HG03095 (cell line): Measurements from ENCODE around the gene MYOCD.
"Not testable (repeated sequence)": the region's sequence is repeated elsewhere in the genome, so short reads cannot be mapped to it uniquely, and the experiment has no call there.

Experiments
- ATAC-seq: cut with Tn5 transposase; IDR thresholded peaks from one replicate; pipeline ENCODE4 v1.9.1; 2021; ENCODE audit warnings: moderate library complexity; ENCODE audit not compliant: unreplicated experiment

MYOCD gene, protein sequence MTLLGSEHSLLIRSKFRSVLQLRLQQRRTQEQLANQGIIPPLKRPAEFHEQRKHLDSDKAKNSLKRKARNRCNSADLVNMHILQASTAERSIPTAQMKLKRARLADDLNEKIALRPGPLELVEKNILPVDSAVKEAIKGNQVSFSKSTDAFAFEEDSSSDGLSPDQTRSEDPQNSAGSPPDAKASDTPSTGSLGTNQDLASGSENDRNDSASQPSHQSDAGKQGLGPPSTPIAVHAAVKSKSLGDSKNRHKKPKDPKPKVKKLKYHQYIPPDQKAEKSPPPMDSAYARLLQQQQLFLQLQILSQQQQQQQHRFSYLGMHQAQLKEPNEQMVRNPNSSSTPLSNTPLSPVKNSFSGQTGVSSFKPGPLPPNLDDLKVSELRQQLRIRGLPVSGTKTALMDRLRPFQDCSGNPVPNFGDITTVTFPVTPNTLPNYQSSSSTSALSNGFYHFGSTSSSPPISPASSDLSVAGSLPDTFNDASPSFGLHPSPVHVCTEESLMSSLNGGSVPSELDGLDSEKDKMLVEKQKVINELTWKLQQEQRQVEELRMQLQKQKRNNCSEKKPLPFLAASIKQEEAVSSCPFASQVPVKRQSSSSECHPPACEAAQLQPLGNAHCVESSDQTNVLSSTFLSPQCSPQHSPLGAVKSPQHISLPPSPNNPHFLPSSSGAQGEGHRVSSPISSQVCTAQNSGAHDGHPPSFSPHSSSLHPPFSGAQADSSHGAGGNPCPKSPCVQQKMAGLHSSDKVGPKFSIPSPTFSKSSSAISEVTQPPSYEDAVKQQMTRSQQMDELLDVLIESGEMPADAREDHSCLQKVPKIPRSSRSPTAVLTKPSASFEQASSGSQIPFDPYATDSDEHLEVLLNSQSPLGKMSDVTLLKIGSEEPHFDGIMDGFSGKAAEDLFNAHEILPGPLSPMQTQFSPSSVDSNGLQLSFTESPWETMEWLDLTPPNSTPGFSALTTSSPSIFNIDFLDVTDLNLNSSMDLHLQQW

DNA sequence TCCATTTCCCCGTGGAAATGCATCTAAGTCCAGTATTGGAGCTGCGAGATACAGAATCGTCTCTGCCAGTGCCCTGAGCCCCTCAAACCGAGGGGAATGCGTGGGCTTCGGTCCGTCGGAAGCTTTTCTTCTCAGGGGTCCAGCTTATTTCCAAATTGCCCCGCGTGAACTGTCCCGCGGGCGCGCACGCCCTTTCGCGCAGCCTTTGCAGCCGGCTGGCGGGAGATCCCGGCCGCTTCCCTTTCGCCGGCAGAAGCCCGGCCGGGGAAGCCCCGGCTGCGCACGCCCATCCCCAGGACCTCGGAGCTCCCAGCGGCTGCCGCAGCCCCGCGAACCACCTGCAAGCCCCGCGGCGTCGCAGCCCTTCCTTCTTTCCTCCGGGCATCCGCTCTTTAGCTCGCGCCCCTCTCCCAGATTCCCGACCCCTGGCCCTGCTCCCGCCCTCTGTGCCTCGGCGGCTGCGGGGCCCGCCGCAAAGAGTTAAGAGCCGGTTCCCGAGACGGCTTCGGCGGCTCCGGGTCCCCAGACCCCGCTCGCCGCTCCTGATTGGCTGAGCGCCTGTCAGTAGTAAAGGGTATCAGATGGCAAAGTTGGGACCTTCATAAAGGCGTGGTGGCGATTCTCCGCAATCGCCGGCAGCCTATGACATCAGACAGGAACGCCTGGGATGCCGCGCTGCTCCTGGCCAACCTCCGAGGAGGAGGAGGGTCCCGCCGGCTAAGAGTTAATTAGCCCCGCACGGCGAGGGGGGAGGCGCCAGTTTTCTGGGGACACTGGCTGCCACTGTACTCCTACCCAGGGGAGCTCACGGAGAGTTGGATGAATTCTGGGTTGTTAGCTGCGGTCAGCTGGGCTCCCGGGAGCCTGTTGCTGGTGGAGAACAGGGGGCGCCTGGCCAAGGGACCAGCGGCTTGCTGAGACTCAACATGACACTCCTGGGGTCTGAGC is at the start of gene MYOCD:
TSS of gene MYOCD (plus strand) at position 628 of the 948 bp plus-strand sequence. CDS start at position 927, 299 bp downstream.
- ATAC-seq = no peak

GRCh38 chr17:12616161-12616560 is 49.5 kb upstream of the MYOCD start:
- ATAC-seq = no peak

DNA sequence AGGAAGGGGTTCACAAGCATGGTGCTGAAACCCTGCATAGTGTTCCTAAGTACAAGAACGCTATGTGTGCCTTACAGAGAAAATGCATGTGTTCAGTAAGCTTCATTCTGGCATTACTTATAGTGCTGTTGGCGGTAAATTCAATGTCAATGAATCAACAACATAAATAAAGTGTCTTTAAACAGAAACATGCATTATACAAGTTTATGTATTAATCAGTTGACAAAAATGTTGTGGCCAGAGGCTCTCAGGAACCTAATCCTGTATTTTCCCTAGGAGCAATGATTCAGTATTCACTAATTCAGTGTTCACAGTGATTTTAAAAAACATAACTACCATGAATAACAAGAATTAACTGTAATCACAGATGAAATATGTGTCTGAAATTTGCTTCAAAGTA is 47.1 kb upstream of the MYOCD start:
- ATAC-seq = no peak

DNA sequence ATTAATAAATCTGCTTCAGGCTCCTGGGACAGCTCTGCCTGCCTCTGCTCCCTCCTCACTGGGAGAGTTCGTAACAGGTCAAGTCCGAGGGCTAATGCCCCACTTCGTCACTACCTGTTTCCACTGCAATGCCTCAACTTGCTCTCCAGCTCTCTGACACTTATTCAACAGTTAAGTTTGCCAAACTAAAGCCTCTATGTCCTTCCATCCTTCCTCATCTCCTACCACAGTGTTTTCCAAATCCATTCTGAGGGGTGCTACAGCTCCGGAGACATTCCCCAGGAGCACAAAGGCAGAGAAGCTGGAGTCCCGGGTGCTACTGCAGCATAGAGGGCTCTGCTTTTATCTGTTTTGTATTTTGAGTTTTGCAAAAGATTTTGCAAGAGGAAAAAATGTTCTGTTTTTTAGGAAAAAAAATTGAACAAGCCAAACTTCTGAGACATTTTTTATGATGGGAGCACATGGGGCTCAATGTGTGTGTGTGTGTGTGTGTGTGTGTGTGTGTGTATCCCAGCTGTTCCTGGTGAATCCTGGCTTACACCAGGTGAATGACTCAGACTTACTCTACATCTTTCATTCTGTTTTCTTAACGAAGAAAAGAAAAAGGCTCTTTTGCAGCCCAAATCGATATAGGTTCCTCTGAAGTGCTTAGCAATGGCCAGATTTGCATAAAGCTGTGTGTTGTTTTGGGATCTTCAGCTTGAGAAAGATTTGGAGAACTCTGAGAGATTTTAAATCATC is 46.1 kb upstream of the MYOCD start:
- no peak for ATAC-seq

GRCh38 chr17:12620200-12620720 is 45.4 kb upstream of the MYOCD start:
- ATAC-seq = no peak

DNA sequence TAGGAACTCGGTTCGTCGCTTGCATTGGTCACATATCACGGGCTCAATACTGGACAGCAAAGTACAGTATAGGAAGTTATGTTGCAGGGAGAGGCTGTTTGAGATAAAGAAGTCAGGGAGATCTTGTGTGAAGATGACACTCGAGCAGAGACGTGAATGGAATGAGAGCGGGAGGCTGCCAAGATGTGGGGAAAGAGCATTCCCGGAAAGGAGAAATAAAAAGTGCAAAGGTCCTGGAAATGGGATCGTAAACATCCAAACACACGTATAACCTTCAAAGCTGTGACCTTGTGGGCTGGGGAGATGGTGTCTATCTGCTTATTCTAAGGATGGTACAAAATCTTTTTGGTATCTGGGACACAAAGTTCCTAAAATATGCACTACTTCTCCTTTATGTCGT is 43.0 kb upstream of the MYOCD start:
- ATAC-seq = no peak

DNA sequence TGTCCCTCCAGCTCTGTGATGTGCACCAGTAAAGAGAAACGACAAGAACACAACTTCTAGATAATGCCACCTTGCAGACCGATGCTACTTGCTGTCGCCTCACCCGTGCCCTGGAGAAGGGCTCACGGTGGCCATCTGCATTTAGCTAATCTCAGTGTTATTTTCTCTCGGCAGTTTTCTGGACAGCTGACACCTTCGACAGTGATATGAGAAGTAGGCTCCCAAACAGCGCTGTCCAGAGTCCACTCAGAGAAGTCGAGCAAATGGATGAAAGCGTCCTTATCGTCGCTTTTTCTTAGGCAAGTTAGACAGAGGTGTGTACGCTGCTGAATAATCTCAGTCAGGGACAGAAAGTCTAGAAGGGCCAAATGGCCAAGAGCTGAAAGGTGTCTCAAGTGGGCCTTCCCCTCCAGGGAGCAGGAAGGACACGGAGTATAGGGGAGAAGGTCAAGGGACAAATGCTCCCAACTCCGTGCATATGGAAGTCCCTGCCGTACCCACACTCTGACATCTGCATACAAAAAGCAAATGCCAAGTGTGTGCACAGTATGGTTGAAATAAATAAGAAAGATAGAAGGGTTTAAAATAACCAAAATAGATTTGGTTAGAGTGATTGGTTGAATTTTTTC is 42.4 kb upstream of the MYOCD start:
- no peak for ATAC-seq

DNA sequence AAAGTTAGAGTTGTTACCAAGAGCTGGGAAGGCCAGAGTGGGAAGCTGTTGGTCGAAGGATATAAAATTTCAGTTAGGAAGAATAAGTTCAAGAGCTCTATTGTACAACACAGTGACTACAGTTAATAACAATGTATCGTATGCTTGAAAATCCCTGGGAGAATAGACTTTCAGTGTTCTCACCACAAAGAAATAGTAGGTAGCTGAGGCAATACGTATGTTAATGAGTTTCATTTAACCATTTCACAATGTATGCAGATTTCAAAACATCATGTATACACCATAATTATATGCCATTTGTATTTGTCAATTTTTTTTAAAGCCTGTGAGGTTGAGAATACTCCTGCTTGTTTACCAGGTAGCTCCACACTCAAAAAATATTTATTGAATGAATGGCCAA is 41.5 kb upstream of the MYOCD start:
- no peak for ATAC-seq

DNA sequence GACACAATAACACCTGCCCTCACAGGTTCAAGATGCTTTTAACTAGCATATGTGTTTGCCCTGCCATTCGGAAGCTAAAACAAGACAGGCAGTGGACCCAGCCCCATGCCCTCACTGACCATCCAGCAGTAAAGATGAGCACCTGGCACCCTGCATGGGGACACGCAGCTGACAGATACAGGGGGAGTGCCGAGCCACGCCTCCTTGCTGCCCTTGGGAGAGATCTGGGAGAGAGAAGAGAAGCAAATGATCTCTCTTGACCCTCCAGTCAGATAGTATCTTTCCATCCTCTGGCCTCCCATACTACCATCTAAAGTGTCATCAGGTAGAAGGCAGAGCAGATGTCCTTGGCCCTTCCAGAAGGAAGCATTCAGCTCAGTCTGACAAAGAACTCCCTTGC is 40.6 kb upstream of the MYOCD start:
- ATAC-seq = no peak

DNA sequence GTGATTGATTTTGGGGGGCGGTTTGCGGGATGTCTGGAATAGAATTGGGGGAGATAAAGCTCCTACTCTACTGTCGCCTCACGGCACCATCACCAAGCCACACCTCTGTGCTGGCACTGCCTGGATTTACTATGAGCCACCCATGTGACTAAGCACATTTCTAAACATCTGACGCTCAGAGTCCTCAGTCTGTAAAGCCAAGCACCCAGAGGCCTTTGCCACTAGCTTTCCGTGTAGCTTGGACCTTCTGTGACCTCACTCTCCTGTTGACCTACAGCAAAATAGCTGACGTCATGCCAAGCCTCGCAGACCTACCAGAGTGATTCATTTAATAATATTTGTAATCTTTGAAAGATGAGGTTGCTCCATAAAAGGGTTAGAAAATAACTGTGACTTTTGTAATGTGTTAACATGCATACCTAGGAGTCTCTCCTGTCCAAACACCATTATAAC is 38.5 kb upstream of the MYOCD start:
- ATAC-seq = no peak

GRCh38 chr17:12627781-12628451 is 37.8 kb upstream of the MYOCD start:
- no peak for ATAC-seq

- no peak for ATAC-seq
Measured at GRCh38 chr17:12631076-12631475, 34.6 kb upstream of the MYOCD start.

DNA sequence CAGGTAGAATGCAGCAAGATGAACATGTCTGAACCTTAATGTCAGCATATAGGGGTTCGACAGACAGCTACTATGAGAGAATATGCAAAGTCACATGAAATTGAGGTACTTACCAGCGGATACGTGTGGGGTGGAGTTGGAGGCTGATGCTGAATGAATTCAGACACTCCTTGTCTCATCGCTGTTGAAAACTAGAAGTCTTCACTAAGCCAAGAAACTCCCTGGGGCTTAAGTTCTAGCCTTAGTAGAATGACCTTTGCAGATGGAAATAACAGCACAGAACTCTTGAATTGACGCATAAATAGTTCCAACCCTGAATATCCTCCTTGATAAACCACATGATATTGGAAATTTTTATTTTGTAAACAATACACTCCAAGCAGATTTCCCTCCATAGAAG is 32.9 kb upstream of the MYOCD start:
- no peak for ATAC-seq

DNA sequence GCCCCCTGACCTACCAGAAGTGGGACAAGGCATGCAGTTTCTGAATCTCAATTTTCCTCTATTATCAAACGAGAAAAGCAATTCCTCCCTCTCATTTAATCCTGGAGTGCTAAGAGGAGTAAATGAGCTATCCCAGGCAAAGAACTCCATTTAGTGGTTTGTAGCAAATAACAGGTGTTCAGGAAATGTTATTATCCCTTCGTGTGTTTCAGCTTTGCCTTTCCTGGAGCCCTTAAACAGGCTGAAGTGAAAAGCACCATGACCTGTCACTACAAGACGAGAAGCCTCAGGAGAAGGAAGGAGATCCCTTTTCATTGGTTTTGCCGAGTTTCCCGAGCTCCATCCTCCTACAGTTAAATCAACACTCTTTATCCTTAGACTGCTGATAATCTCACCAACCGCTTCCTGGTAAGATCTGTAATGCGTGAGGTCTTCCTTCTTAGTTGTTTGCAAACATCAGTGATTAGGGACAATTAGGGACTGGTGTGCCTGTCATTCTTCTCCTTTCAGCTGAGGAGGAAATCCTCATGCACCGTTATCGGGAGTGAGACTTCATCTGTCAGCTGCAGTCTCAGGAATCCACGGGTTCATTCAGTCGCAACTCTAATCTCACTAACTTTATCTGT is 30.8 kb upstream of the MYOCD start:
- ATAC-seq = no peak

GRCh38 chr17:12635996-12636395 is 29.7 kb upstream of the MYOCD start:
- ATAC-seq = not testable (repeated sequence)

DNA sequence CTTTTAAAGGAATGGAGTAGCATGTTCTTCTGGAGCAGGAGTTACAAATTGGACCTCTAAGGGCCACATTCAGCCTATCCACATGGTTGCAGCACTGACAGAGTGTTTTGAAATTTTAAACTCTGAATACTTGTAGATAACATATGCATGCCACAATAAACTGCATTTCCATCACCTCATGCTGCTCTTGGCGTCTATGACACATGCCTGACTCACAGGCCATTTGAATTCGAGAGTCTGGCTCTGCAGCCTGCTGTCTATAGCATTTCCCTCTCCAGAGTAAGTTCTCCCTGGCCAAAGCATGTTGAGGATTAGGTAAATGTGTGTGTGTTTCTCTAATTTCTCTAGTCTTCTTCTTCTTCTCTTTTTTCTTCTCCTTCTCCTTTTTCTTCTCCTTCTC is 28.7 kb upstream of the MYOCD start:
- no peak for ATAC-seq

GRCh38 chr17:12637745-12638651 is 27.7 kb upstream of the MYOCD start:
- no peak for ATAC-seq
